Renal cortex interstitium (tissue), 11 donors: ENCODE measurements around the gene ACYP2. TPM values are rescaled to one million over a fixed set of nuclear protein-coding genes. Genes with fewer than 3 reads are reported as not detected.
A peak's percentile ranks its signal among the peaks of the same experiment; 100 is the strongest.

Source experiments
- DNase-seq, 11 donors: peaks; one replicate each; pipeline ENCODE4 v3.0.0-alpha.2; 2013; ENCODE audit warnings: low read depth in 9 of 11, low spot score in 4 of 11; ENCODE audit errors: extremely low read depth in 1 of 11
- polyA plus RNA-seq, 3 donors: library from polyadenylated mRNA; unstranded; fragments of 120-200 nt; gene quantifications; one replicate each; pipeline ENCODE4 v1.2.1, GENCODE V29; 2013; ENCODE audit not compliant: insufficient read length in 3 of 3

Gene ACYP2
- polyA plus RNA-seq, 3 donors, result 16.7 to 20.8 (median 19.8) TPM

DNA sequence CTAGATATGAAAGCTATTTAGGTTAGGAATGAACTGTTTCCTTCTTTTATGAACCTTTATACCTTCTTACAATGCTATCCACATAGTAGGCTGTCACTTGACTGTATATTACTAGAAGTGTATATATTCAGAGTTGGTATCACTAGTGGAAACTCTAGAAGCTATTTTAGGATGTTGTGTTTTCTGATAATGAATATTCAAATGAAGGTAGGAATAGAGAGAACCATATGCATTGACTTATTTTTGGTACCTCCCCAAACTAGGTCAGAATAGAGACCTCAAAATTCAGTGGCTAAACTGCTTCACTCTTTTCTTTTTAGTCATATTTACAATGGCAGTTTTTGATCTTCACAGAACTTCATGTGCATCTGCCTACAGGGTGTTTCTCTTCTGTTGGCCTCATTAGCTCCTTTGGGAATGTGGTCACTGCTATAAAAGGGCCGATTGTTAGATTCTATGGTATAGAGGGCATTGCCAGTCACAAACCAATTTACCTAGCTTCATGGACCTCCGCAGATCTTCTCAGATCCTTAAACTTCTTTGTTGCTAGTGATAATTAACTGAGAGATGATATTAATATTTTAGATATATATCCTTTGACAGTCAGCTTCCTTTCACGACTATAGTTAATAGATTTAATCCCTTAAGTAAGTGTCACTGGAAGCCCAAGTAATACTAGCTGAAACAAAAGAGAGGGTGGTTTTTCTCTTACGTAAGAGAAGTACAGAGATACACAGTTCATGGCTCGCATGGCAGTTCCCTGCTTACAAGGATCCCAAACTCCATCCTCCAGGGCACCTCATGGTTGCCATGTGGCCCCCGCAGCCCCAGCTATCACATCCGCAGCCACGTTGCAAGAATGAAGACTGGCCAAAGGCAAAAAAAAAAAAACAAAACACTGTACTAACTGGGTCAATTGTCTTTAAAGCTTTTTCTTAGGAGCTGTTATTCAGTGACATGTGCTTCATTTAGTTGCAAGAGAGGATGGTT lies 79.6 kb downstream of the ACYP2 start:
- DNase-seq, result no peak

DNA sequence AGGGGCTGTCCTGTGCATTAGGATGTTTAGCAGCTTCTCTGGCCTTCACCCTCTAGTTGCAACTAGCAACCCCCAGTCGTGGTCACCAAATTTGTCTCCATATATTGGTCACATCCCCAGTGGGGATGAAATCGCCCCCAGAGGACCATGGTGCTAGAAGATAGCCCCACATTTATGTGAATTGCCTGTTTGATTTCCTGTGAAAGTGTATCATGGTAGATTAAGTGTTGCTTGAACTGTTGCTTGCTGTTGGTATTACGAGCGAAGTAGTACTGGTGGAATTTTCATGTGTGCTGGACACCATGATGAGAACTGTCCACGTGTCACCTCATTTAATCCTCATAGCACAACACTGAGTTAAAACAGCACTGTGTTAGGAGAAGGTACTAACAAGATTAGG lies 81.2 kb downstream of the ACYP2 start:
- no peak for DNase-seq

DNA sequence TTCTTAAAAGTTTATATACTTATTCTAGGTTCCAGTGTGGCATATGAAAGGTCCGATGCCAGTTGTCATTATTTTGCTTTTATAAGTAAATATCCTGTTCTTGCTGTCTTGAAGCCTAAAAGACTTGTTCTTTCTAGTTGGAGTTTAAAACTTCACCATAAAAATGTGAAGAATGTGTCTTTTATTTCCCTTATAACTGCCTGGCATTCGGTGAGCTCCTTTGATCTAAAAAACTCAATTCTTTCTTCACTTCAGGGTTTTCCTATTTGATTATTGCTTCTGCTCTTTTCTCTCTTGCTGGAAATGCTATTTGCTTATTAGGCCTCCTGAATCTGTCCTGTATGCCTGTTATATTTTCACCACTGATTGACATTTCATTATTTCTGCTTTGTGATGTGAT lies 89.1 kb downstream of the ACYP2 start:
- no peak for DNase-seq

DNA sequence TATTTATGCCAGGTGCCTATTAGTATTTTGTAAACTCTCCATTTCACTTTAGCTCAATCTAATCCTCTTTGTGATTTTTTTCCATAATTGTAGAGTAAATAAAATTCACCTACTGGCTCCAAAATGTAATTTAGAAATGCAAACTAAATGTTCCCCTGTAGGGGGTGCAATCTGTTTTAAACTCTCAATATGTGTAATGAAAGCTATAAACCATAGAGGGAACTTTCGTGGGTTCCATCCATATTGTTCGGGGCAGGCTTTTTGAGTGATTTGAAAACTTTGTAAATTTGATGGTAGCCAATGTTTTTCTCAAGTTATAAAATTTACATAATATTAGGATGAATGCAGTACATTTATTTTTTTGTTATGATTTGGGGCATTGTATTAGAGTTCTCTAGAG lies 91.2 kb downstream of the ACYP2 start:
- DNase-seq, result peak in 2 of 11 donors; percentile 10 to 14

DNA sequence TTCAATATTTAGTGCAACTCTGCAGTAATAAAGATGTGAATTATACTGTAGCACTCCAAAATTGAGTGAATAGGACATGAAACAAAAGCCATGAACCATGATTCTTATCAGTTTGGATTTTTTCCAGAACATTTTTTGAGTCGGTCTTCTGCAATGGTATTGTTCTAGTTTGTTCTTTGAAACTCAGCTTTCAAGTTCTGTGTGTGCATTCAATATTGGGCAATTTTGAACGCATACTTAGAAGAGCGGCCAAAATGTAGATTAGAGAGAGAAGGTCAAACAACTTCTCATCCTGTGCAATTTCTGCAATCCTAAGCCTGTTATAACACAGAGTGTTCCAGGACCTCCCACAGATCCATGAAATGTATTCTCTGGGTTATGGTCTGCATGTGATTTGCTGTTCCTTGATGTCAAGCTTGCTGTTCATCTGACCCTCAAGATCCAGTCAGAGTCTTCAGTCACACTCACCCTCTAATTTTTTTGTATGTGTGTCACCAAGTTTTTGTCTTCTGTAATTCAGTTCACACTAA lies 92.3 kb downstream of the ACYP2 start:
- DNase-seq, result peak in 3 of 11 donors; percentile 12 to 23 (median 15)

DNA sequence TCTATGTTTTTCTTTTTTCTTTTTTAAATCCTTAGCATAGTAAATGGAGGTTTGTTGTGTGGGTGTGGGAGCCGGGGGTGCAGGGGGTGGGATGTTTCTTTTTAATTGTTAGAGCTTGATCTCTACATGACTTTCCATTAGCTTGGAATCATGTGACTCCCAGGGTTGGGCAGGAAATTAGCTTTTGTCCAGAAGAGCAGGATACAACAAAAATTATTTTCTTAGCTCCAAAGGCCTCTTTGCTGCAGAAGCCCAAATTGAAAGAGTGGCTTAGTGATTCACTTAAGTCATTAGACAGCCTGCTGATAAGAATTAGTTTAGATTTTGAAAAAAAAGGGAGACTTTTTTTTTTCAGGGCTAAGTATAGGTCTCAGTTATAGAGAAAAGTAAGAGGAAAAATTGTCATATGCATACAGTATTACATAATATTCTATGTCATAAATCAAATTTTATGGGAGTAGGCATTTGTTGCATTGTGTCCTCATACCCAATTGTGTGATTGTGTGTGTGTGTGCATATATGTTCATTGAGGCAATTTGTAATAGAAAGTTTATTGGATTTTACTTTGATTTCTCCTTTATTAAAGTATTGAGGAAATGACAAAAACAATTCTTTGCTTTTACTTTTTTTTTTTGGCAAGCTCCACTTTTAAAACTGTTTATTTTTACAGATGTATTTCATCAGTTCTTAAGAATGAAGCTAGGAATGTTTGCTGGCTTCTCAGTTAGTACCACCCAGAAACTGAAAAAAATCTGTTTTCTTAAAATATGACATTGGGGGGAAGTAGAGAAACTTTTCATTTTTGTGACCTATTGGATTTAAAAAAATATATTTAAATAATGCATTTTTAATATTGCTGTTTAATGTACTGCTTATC lies 93.2 kb downstream of the ACYP2 start:
- peak in 3 of 11 donors; percentile 28 to 37 (median 28) for DNase-seq

DNA sequence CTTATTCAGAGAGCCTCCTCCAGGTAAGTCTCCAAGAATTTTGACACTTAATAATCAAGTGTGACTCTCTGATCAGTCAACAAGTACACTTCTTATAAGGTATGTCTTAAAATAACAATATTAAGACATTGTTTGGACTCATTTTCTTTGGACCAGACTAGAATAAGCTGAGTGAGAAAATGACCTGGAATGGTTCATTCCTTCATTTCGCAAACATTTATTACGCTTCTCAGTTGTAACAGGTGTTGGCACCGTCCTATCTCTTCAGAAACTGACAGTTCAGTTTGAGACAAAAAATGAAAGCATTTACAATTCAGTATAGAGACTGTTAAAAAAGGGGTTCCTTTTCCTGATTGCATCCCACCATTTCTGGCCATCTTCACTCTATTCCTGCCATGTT lies 94.0 kb downstream of the ACYP2 start:
- DNase-seq, result no peak

DNA sequence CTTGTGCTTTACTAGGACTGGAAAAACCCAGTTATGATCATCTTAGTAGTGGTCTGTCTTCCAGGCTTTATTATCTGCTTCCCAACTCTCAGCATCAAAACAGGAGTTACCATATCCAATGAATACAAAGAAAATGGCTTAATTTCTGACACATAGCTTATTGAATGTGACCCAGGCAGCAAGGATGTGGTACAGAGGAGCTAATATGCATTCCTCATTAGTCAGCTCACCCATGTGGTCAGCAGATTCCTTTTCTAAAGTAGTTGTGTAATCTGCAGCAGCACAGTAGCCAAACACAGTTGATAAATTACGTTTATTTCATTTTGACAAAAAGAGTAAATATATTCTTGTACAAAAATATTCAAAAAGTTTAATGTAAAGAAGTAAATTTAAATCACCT lies 97.0 kb downstream of the ACYP2 start:
- DNase-seq, result no peak

DNA sequence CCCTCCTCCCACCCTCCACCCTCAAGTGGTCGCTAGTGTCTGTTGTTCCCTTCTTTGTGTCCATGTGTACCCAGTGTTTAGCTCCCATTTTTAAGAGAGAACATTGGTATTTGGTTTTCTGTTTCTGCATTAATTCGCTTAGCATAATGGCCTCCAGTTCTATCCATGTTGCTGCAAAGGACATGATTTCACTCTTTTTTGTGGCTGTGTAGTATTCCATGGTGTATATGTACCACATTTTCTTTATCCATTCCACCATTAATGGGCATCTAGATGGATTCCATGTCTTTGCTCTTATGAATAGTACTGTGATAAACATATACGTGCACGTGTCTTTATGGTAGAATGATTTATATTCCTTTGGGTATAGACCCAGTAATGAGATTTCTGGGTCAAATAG lies 97.7 kb downstream of the ACYP2 start:
- DNase-seq, result no peak

DNA sequence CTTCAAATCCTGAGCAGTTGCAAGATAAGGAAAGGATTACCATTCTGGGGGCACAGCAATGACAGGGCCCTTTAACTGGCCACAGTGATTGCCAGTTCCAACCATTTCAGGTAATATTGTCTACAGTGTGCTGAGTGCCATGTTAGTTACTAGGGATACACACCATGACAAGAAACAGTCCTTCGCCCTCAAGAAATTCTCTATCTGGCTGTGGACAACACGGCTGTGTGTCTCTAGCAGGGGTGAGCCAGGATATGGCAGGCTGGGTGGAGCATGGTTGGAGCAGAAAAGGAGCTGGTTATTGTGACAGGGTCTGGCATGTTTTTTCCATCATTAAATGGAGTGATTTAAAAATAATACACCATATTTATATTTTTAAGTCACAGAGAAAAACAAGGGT lies 109.6 kb downstream of the ACYP2 start:
- DNase-seq, result no peak

DNA sequence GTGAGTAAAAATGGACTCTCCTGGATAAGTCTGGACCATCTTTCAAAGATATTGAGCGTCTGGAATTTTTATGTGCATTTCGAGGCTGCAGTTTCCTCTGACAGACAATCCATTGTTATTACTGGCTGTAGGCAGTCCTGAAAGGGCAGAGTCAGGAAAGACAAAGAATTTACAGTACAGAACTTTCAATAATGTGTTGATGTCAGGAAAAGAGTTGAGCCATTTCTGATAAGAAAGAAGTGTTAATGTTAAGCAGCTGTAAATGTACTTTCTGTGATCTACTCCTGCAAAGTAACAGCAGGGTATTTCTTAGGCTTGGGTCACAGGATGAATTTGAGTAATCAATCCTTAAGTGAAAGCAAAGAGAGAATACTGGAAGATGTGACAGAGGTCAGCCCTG lies 110.8 kb downstream of the ACYP2 start:
- no peak for DNase-seq

DNA sequence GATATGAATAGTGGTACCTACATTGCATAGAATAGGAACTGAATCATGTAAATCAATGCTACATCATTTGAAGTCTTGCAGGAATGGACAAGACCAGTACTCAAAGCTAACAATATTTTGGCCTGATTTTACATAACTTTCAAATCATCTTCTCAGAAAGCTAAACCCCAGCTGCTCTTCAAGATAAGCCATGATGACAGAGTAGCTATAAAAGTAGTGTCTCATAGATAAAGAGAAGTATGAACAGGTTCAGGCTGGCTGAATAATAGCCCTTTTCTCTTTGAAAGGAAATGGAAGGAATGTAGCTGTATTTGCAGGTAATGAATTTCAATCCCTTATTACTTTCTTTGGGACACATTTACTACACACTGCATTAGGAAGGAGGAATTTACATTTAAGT lies 112.4 kb downstream of the ACYP2 start:
- DNase-seq, result no peak

DNA sequence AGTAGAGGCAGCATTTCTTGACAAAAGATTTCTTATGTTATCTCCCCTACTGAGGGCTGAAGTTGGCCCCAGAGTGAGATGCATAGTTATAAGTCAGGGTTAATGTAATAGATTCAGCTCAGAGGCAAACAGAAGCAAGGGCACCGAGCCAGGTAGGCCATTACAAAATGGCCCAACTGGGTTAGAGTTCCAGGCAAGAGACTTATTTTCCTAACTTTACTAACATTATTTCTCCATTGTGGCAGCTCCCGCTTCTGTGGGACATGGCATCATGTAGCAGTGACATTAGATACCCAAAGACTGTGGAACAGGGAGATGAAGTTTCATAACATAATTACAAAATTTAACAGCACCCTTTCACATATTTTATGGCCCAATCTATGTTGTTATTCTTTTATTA lies 113.5 kb downstream of the ACYP2 start:
- DNase-seq, result no peak

DNA sequence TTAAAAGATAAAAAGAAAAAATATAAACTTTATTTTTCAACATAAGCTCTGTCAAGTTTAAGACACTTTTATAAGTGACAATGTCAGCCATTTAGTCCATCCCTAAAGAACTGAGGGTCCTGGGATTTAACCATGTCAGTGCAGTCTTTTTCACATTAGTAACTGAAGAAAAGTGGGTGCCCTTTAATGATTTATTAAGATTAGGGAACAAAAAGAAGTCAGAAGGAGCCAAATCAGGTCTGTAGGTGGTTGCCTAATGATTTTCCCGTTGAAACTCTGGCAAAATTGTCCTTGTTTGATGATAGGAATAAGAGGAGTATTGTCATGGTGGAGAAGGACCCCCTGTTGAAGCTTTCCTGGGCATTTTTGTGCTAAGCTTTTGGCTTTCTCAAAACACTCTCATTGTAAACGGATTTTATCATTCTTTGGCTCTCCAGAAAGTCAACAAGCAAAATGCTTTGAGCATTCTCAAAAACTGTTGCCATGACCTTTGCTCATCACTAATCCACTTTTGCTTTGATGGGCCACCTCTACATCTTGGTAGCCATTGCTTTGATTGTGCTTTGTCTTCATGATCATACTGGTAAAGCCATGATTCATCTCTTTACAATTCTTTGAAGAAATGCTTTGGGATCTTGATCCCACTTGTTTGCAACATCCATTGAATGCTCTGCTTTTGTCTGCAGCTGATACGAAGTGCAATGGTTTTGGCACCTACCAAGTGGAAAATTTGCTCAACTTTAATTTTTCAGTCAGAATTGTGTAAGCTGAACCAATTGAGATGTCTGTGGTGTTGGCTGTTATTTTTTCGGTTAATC lies 118.6 kb downstream of the ACYP2 start:
- DNase-seq, result no peak

DNA sequence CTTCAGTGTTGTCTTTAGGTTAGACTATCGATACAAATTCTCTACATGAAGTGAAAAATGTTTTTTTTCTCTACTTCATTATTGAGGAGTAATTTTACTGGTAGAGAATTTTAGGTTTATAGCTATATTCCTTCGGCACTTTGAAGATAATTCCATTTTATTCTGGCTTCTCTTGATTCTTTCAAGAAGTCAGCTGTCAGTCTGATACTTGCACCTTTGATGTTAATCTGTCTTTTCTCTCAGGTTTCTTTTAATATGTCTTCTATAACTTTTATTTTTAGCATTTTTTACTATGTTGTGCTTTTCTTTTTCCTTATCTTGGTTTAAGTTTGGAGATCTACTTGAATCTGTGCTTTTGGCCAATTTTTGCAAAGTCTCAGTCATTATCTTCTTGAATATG lies 122.0 kb downstream of the ACYP2 start:
- DNase-seq, result no peak

DNA sequence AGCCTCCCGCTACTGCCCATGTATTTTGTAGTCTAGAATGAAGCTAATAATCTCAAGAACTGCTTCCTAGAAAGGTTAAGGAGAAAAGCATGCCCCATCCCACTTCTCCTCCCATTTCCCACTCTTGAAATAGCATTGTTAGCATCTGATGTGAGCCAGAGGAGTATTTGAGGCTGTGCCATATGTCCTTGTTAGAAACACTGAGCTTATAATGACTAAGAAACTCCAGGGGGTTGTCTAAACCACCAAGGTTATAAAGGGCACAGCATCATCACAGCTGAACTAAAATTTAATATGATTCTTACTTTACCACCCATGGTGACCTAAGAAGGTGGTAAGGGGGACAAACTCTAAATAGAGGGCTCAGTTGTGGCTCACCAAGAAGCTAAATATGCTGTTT lies 124.0 kb downstream of the ACYP2 start:
- DNase-seq, result no peak

DNA sequence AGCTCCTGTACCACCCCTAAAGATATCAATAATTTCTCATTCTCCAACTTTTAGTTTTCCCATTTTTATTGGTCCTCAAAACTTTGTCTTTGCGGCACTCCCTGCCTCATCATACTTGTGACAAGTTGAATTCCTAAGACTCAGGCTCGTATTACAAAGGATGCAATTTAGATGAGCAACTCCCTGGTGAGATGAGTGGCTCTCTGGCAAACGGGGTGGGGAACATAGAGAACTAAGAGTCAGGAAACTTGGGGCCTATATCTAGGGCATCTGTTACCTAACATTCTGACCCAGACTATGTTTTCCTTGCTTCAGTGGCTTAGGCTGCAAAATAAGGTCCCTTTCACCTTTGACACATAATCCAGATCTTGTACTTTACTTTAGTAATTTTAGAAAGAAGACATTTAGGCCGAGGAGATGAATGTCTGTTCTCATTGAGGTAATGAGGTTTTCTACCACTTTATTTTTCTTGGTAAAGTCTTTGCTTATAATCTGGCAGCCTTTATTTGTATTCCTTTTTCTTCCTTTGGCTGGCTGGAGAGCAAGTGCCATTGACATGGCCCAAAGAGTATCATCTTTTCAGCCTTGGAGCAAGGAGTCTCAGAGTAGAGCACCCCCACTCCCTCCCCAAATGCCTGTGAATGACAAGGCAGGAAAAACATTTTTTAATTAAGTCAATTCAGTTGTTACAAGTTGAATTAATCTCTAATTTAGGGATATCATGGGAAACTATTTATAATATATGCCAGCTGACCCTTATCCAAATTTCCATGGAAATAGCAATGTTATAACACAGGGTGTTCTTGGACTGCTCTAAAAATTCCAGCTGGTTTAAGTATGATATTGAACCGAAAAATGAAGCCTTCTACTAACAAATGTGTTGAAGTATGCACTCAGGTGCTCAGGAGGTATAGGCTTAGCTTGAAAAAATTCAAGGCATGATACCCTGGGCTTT lies 125.4 kb downstream of the ACYP2 start:
- no peak for DNase-seq

DNA sequence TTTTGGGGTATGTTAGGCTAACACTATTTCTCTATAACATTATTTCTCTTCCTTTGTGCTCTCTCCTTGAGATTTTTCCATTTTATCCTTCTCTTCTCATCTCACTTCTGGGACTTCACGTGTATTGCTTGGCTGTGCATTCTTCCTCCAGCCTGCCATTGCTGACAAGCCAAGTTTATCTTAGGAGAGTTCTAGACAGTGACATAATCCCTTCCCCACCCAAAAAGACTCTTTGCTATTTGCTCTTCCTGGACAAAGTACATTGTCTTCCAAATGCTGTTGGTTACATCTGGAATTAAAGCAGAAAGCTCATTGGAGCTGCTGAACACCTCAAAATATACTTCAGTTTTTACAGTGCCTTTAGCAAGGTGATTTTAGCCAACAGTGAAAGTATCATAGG lies 131.7 kb downstream of the ACYP2 start:
- no peak for DNase-seq
